Colonic mucosa (tissue), 4 donors: ENCODE results near the gene NGEF. TPM values are rescaled to one million over a fixed set of nuclear protein-coding genes. Genes with fewer than 3 reads are reported as not detected.

ENCODE experiments used
- DNase-seq: peaks from one replicate; pipeline ENCODE4 v3.0.0-alpha.2; 2020
- H3K27ac ChIP-seq: fragments of 200-600 bp; one replicate; pipeline ENCODE4 v1.8.0; 2021
- H3K27me3 ChIP-seq: fragments of 200-600 bp; one replicate; pipeline ENCODE4 v1.8.0; 2021
- H3K36me3 ChIP-seq: fragments of 200-600 bp; one replicate; pipeline ENCODE4 v1.8.0; 2021
- H3K4me1 ChIP-seq: fragments of 200-600 bp; one replicate; pipeline ENCODE4 v1.8.0; 2021; ENCODE audit warnings: mild to moderate bottlenecking
- H3K4me3 ChIP-seq: fragments of 200-600 bp; one replicate; pipeline ENCODE4 v1.8.0; 2021
- H3K9ac ChIP-seq, 2 donors: one replicate each; pipeline ENCODE4 v1.7.0; 2013; ENCODE audit warnings: control low read depth in 2 of 2, low read depth in 2 of 2, low read length in 2 of 2
- H3K9me3 ChIP-seq: fragments of 200-600 bp; one replicate; pipeline ENCODE4 v1.8.0; 2021
- CTCF ChIP-seq: fragments of 200-600 bp; IDR thresholded peaks from one replicate; pipeline ENCODE4 v1.8.0; 2022; ENCODE audit warnings: antibody characterized with exemption, mild to moderate bottlenecking
- intact Hi-C: fragments of 100-400 bp; cut with DNase I; formaldehyde crosslinking; loops from one replicate; pipeline ENCODE4 v1.14.1; 2022
- total RNA-seq, 2 donors: library from RNA; stranded (reverse); fragmentation: NEBNext Ultra II Directional in 1 of 2; extraction: Animal tissue kit (Norgen Biotek cat#: 25700) in 1 of 2; gene quantifications; one replicate each; pipeline ENCODE4 v1.2.1, GENCODE V29; 2021
- donor health status: healthy.
- donor health status: DM: no; HTN: no; CAD: no.
- donor health status: DM: no; HTN: no; CAD: no.

Gene NGEF
- total RNA-seq, 2 donors from 2014 or later, result 25.6 to 34.0 TPM

GRCh38 chr2:232924433-232924832, 88.6 kb downstream of the NGEF start:
- TF ChIP-seq CTCF, result no peak
- H3K9me3 ChIP-seq, result no peaks in the 10 kb centered on the region
- peaks cover 22% of the 10 kb centered on the region for H3K27me3 ChIP-seq
- no peak overlapping the region for H3K27ac ChIP-seq
- intact Hi-C loops, result no loop called here
- no peak overlapping the region for H3K9ac ChIP-seq
- H3K4me3 ChIP-seq, result no peak overlapping the region
- peaks cover 3% of the 10 kb centered on the region for H3K4me1 ChIP-seq
- DNase-seq, result no peak
- H3K36me3 ChIP-seq, result no peaks in the 10 kb centered on the region

- Histone ChIP-seq H3K27me3 (no peaks in the 10 kb centered on the region), H3K9ac (no peak overlapping the region), H3K27ac (no peak overlapping the region), H3K36me3 (no peaks in the 10 kb centered on the region), H3K9me3 (no peaks in the 10 kb centered on the region), H3K4me3 (no peak overlapping the region), H3K4me1 (no peaks in the 10 kb centered on the region)
- no peak for TF ChIP-seq CTCF
- DNase-seq, result no peak
- intact Hi-C loops, result no loop called here
These were observed 92.3 kb downstream of the NGEF start for GRCh38 chr2:232920760-232921159.

GRCh38 chr2:232920055-232920454, 93.0 kb downstream of the NGEF start:
- Histone ChIP-seq H3K4me3 (no peak overlapping the region), H3K9ac (no peak overlapping the region), H3K4me1 (no peaks in the 10 kb centered on the region), H3K36me3 (no peaks in the 10 kb centered on the region), H3K27me3 (no peaks in the 10 kb centered on the region), H3K9me3 (no peaks in the 10 kb centered on the region), H3K27ac (no peak overlapping the region)
- DNase-seq, result no peak
- intact Hi-C loops, result no loop called here
- TF ChIP-seq CTCF, result no peak

GRCh38 chr2:232919141-232919540, 93.9 kb downstream of the NGEF start:
- H3K9me3 ChIP-seq, result no peaks in the 10 kb centered on the region
- no peak for DNase-seq
- intact Hi-C loops, result no loop called here
- H3K27ac ChIP-seq, result no peak overlapping the region
- no peaks in the 10 kb centered on the region for H3K36me3 ChIP-seq
- no peak overlapping the region for H3K4me3 ChIP-seq
- TF ChIP-seq CTCF, result no peak
- no peaks in the 10 kb centered on the region for H3K4me1 ChIP-seq
- H3K9ac ChIP-seq, result no peak overlapping the region
- no peaks in the 10 kb centered on the region for H3K27me3 ChIP-seq

- H3K9me3 ChIP-seq, result no peaks in the 10 kb centered on the region
- intact Hi-C loops, result no loop called here
- no peak for TF ChIP-seq CTCF
These were observed 99.2 kb downstream of the NGEF start for GRCh38 chr2:232913903-232914302.

More at GRCh38 chr2:232913903-232914302, 99.2 kb downstream of the NGEF start:
- no peaks in the 10 kb centered on the region for H3K36me3 ChIP-seq
- H3K4me1 ChIP-seq, result no peaks in the 10 kb centered on the region
- no peak overlapping the region for H3K27ac ChIP-seq
- no peak overlapping the region for H3K9ac ChIP-seq
- DNase-seq, result no peak
- no peaks in the 10 kb centered on the region for H3K27me3 ChIP-seq
- no peak overlapping the region for H3K4me3 ChIP-seq
